ENCODE results near the gene CD248.

Gene CD248

DNA sequence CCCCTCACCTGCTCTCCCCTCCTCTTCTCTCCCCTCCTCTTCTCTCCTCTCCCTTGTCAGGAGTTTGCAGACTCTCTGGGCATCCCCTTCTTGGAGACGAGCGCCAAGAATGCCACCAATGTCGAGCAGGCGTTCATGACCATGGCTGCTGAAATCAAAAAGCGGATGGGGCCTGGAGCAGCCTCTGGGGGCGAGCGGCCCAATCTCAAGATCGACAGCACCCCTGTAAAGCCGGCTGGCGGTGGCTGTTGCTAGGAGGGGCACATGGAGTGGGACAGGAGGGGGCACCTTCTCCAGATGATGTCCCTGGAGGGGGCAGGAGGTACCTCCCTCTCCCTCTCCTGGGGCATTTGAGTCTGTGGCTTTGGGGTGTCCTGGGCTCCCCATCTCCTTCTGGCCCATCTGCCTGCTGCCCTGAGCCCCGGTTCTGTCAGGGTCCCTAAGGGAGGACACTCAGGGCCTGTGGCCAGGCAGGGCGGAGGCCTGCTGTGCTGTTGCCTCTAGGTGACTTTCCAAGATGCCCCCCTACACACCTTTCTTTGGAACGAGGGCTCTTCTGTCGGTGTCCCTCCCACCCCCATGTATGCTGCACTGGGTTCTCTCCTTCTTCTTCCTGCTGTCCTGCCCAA, 40.7 kb downstream of the CD248 start:
- no peak for DNase-seq

DNA sequence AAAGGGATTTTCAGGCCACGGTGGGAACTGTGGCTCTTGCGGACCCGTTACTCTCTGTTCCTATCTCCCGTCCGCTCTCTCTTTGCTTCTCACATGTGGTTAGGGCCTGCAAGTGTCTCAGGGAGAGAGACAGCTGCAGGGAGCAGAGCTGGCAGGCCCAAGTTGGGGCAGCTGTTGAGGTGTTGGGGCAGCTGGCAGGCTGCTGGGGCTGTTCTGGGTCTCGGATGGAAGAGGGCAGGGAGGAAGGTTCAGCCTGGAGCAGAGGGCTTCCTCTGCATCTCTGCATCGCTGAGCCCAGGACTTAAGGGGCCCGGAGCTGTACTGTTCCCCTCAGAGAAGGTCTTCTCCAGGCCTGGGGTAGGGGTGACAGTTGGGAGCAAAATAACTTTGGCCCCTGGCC, 41.4 kb downstream of the CD248 start:
- DNase-seq, result no peak

DNA sequence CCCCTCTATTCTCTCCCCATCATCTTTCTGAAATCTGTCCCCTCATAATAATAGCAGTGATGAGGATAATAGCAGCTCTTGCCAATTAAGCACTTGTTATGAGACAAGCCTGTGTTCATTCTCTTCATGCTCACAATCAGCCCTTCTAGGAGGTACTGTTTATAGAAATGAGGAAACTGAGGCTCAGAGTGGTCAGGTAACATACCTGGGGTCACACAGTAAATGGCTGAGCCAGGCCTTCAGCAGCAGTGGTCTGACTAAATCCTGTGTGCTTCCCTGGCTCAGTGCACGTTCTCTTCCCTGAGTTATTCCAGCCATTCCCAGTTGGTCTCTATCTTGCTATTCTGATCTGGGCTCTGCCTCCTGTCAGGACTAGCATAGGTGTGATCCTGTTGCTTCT, 42.6 kb downstream of the CD248 start:
- no peak for DNase-seq

DNA sequence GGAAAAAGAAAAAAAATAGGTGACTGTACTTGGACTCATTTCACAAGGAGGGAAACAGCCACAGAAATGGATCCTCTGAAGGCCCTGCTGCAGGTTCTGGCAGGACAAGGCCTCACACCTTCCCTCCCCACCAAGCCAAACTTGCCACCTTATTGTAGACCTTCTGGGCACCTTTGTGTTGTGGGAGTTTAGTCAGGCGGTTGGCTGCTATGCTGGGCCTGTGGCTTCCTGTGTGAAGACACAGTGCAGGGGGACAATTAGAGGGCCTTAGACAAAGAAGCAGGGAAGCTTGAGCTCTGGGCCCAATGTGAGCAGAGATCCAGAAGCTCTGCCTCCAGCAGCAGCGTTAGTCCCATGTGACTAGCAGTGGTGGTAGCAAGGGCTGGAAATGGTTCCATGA, 44.2 kb downstream of the CD248 start:
- DNase-seq, result no peak

DNA sequence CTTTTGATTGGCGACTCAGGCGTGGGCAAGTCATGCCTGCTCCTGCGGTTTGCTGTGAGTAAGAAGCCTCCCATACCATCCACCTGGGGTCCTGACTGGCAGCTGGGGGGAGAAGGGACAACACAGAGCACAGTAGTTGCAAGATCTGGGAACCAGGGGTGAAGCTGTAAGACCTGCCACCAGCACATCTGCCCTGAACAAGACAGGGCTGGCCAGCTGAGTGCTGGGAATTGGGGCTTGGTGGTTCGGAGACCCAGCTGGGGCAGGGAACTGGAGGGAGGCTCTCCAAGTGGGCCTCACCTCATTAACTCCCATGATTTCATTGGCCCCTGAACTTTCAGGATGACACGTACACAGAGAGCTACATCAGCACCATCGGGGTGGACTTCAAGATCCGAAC, 45.0 kb downstream of the CD248 start:
- no peak for DNase-seq

DNA sequence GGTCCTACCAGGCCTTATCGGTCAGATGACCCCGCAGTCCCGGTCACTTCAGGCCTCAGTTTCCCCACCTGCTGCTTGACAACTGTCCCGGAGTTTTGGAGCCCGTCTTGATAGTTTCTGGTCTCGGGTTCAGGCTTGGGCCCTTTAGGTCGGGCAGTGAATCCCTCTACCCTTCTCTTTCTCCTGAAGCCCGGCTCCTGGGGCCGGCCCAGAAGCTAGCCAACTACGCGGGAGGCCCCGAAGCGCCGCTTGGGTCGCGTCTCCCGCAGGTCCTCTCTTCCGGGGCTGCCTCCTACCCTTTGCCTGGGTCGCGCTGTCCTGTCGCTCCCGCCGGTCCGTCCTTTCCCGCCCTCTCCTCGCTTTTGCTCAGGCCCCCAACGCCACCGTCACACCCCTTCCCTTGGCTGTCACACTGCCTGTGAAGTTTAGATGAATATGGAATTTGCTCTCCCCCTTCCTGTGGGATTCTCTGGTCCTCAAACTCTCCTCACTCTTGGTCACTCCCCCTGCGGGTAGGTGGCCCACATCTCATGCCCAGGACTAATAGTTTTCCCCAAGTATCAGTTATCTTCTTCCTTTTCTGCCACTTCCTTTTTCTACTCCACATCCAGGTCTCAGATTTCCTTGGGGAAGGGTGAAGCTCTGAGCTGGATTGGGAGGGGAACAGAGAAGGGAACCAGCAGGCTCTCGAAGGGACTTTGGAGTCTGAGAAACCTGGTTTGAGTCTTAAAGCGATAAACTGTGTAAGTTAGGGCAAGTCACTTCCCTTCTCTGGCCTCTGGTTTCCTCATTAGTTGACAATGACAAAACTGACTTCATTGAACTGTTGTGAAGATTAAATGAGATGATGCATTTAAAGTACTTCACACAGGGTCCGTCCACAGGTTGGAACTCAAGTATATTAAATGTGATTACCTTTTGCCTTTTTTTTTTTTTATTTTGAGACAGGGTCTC, 47.6 kb downstream of the CD248 start:
- DNase-seq, result peak in 2 of 14 donors; percentile 68 to 70

DNA sequence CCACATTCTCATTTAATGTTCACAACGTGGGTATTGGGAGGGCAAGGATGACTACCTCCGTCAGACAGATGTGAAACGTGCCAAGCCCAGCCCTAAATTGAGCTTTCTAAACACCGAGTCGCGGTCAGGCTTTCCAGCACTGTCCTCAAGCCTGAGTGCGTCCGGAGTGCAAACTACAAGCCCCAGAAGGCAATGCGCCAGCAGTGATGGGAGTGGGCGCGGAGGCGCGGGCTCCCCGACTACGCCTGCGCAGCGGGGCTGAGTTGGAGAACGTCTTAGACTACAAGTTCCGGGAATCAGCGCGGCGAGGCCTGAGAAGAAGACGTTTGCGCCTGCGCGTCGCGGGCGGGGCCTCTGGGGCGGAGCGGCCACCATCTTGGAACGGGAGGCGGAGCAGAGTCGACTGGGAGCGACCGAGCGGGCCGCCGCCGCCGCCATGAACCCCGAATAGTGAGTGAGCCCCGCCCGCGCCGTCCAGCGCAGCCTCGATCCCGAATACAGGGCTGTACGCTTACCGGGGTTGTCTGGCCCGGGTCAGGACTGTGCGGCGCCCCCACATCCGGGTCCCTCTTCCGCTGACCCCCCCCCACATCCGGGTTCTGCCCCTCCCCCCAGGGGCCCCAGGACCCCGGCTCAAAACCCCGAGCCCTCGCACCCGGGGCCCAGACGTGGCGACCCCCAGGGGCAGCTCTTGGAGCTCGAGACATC, 48.4 kb downstream of the CD248 start, which contains the start of gene RAB1B:
Gene RAB1B, plus strand, starts transcription at position 396 of the 708 bp plus-strand sequence. Its CDS starts 41 bp downstream, at position 437.
- peak; percentile 93 to 100 (median 99) for DNase-seq

DNA sequence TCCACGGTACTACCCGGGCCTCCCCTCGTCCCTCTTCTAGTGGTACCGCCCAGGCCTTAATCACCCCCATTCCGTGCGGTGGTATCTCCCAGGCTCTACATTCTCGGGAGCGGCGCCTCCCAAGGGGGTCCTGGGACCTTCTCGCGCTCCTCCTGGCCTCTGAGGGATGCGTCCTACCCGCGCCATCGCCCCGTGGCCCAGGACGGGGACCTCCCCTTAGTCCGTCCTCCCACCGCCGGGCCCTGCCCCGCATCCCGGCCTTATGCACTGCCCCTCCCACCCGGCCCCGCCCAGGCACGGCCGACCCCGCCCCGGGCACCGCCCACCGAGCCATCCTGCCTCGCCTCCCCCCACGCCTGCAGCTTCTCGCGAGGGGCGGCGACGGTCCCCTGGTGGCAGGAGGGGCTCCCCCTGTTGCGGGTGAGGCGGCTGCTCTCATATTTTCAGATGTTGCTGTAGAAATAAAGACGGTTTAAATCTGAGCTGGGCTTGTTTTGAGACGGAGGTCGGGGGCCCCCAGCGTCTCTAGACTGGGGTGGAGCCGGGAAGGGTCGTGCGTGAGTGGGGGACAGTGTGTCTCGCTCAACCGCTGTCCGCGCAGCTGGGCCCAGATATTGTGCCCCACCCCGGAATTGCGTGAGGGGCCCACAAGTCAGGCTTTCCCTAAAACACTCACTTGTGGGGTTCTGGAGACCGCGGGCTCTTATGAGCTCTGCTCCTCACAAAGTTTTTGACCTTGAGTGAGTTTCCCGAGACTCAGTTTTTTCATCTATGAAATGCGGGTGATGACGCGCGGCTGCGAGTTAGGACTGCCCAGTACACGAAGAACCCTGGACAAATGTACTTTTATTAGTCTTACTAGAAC, 49.2 kb downstream of the CD248 start:
- peak; percentile 40 to 92 (median 84) for DNase-seq

DNA sequence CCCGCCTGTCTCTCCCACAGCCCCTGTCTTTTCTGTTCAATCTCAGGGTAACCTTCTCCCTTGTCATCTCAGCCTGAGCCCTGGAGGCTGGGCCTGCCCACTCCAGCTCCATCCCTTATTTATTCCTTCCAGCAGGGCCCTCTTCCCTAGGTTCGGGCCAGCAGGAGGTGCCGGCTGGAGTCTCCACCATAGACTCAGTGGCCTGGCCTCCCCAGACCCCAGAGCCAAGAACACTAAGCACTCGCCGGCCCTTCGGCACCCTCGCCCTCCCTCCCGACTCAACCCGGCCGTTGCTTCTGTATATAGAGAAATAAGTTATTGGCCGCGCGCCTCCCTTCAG, 49.8 kb downstream of the CD248 start:
- no peak for DNase-seq

DNA sequence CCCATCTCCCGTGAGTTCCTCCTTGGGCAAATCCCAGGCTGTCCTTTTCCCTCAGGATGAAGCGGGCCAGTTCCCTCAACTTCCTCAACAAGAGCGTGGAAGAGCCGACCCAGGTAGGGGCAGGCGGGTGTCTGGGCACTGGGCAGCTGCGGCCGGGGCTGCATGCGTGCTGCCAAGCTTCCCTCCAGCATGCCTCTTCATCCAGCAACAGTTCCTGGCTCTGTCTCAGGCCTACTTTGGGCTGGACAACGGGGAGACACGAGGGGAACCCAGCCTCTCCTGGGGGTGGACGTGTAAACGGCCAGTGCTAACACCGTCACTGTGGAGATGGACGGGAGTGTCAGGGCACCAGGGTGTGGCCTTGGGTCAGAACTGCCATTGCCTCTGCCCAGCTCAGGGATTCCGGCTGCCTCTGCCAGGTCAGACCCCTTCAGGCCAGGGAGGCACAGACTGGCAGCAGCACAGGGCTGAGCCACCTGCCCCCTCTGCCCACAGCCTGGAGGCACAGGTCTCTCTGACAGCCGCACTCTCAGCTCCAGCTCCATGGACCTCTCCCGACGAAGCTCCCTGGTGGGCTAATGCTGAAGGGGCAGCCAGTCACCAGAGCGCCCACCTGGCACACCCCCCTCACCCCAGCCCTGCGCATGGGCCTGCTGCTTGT, 50.3 kb downstream of the CD248 start:
- DNase-seq, result peak in 1 of 14 donors; percentile 50

DNA sequence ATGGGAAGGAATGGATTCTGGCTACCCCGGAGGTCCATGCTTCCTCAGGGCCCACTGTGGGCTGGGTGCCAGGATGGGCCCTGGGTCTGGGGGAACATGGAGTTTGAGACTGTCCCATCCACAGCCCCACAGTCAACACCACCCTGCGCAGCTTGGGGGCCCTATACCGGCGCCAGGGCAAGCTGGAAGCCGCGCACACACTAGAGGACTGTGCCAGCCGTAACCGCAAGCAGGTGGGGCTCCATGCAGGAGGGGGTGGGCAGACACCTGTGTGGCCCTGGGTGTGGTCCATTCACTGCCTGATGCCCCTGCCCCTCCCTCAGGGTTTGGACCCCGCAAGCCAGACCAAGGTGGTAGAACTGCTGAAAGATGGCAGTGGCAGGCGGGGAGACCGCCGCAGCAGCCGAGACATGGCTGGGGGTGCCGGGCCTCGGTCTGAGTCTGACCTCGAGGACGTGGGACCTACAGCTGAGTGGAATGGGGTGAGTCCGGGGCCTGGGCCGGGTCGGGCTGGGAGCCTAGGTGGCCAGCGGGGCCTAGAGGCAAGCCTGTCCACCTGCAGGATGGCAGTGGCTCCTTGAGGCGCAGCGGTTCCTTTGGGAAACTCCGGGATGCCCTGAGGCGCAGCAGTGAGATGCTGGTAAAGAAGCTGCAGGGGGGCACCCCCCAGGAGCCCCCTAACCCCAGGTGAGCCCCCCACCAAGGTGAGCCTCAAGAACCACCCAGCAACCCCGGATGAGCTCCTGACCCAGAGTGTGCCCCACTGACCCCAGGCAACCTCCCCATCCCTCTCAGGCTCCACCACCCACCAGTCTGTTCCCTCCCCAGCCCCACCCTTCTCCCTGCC, 51.1 kb downstream of the CD248 start:
- no peak for DNase-seq

DNA sequence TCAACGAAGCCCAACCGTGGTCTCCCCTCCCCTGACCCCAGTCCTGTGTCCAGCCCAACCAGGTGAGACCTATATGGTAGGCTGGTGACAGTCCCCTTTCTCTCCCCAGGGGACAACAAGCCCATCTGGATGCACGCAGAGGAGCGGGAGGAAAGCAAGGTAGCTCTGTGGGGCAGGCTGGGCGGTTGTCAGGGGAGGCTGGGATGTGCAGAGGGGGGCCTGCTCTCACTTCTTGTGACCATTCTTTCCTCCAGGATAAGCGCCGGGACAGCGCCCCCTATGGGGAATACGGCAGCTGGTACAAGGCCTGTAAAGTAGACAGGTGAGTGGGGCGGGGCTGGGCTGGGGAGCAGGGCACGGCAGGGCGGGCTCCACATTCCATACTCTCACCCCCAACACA, 51.9 kb downstream of the CD248 start:
- DNase-seq, result no peak

Measured in C1 segment of cervical spinal cord (tissue), 14 donors.